ENCODE data around the gene ARSJ. TPM values are rescaled to one million over a fixed set of nuclear protein-coding genes. Genes with fewer than 3 reads are reported as not detected.
"Not testable (repeated sequence)": the region's sequence is repeated elsewhere in the genome, so short reads cannot be mapped to it uniquely, and the experiment has no call there.

The ARSJ gene
- total RNA-seq, 1 donor from 2014 or later: 3.1 TPM

DNA sequence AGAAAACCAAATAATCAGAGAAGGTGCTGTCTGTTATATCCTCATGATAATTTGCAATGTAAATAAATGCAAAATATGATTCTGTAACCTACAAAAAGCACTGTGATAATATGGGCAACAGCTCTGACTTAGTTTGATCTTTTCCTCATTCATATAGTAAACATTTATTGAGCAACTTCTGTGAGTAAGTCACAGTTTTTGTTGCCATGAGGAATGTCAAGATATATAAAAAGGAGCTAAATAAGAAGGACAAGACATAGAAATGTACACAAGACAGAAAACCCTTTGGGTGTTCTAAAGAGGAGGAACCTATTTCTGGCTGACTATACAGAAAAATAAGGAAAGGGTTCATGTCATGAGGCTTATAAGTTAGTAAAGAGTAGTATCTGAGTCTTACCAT is 44.3 kb downstream of the ARSJ start:
- Mint-ChIP-seq H3K4me1 (no peaks in the 10 kb centered on the region), H3K4me3 (no peak overlapping the region), H3K27me3 (ENCODE audit: low read depth) (no peaks in the 10 kb centered on the region), H3K27ac (no peak overlapping the region), H3K36me3 (no peaks in the 10 kb centered on the region), H3K9me3 (peaks cover 16% of the 10 kb centered on the region)
- no peak for DNase-seq (ENCODE audit: low spot score in 2 of 2, unreplicated experiment in 2 of 2)
- TF ChIP-seq, protein P1, sequence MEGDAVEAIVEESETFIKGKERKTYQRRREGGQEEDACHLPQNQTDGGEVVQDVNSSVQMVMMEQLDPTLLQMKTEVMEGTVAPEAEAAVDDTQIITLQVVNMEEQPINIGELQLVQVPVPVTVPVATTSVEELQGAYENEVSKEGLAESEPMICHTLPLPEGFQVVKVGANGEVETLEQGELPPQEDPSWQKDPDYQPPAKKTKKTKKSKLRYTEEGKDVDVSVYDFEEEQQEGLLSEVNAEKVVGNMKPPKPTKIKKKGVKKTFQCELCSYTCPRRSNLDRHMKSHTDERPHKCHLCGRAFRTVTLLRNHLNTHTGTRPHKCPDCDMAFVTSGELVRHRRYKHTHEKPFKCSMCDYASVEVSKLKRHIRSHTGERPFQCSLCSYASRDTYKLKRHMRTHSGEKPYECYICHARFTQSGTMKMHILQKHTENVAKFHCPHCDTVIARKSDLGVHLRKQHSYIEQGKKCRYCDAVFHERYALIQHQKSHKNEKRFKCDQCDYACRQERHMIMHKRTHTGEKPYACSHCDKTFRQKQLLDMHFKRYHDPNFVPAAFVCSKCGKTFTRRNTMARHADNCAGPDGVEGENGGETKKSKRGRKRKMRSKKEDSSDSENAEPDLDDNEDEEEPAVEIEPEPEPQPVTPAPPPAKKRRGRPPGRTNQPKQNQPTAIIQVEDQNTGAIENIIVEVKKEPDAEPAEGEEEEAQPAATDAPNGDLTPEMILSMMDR (IDR thresholded peaks at IDR 0.05; ENCODE audit: unreplicated experiment): no peak

DNA sequence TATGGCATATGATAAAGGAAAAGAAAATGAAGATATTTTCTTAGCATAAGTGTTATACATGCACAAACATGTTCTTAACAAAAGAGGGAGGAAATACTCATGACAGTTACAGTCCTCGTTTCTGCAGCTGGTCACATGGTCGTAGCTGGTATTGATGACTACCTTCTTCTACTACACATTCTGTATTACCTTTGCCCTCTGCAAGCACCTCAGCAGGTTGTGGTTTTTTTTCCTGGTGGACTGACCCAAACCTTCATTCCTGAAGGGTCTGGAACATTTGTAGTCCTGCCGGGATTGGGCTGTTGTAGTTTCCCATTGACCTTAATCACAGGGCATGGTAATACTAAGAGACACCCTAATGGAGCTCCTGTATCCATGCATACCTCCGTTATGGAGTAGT is 54.7 kb downstream of the ARSJ start:
- not testable (repeated sequence) for H3K9me3 Mint-ChIP-seq; H3K4me1 Mint-ChIP-seq; H3K36me3 Mint-ChIP-seq; DNase-seq (ENCODE audit: low spot score in 2 of 2, unreplicated experiment in 2 of 2); H3K4me3 Mint-ChIP-seq; H3K27ac Mint-ChIP-seq; H3K27me3 Mint-ChIP-seq (ENCODE audit: low read depth)

DNA sequence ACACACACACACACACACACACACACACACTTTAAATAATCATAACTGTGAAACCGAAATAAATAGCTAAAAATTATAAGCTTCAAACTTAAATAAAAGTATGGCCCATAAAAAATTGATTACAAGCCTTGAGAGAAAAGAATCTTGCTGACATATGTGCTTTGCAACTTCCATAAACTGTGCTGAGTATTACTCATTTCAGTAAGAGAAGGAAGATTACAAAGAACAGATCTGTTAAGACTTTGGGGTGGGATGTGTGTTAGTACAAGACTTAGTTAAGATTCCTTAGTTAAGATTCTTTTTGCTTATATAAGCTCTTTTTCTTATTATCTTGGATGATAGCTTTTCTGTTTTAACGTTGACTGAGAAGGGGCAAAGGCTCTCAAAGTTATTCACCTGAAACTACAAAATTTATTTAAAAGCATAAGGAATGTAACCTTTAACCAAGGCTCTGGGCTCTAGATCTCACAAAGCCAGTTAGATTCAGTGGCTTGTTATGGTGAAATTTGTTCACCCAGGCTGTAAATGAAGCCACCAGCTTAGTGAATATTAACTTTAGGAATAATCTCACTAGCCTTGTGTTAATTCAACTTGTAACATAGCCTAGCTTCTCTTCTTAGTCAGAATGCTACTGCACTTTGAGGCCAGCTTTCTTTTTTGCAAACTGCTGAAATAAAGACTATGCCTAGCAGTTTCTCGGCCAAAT is 58.2 kb downstream of the ARSJ start:
- Mint-ChIP-seq H3K9me3 (peaks cover 2% of the 10 kb centered on the region), H3K36me3 (no peaks in the 10 kb centered on the region), H3K4me3 (no peak overlapping the region), H3K4me1 (peaks cover 3% of the 10 kb centered on the region), H3K27me3 (ENCODE audit: low read depth) (no peaks in the 10 kb centered on the region), H3K27ac (no peak overlapping the region)
- DNase-seq (ENCODE audit: low spot score in 2 of 2, unreplicated experiment in 2 of 2): no peak
- TF ChIP-seq, protein P1 (IDR thresholded peaks at IDR 0.05; ENCODE audit: unreplicated experiment): no peak

DNA sequence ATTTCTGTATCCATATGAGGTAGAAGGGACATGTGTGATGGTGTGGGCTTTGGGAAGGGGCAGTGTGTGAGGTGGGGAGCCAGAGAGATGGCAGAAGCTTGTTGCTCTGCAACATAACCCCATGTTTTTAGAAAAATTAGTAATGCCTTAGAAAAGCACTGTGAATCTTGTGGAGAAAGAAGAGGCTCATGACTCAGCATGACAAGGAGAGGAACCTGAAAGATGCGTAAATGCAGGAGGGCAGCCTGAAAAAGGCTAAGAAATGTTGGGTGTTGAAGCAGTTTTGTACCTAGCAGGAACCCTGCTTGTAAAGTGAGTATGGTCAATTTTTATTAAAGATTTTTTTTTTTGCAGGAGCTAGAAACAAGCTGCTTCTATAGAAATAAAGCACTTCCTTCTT is 59.8 kb downstream of the ARSJ start:
- no peak overlapping the region for H3K27ac Mint-ChIP-seq
- H3K27me3 Mint-ChIP-seq (ENCODE audit: low read depth): no peaks in the 10 kb centered on the region
- TF ChIP-seq, protein P1 (IDR thresholded peaks at IDR 0.05; ENCODE audit: unreplicated experiment): no peak
- H3K4me1 Mint-ChIP-seq: peaks cover 3% of the 10 kb centered on the region
- H3K4me3 Mint-ChIP-seq: no peak overlapping the region
- no peak for DNase-seq (ENCODE audit: low spot score in 2 of 2, unreplicated experiment in 2 of 2)
- no peaks in the 10 kb centered on the region for H3K9me3 Mint-ChIP-seq
- no peaks in the 10 kb centered on the region for H3K36me3 Mint-ChIP-seq

DNA sequence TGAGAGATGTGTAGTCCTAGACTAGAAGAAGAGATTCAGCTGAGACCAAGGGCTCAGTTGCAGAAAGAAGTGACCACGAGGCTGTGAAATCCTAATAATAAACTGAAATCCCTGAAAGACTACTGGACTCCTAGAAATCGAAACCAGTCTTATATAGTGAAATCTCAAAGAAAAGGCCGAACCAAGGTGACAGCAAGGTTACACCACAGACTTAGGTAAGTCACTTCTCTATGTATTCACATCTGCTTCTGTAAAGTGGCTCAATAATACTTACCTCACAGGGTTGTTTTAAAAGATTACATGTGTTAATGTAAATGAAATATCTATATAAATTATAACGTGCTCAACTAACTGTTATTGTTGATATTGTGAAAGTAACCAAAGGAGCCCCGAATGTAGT is 60.3 kb downstream of the ARSJ start:
- Mint-ChIP-seq H3K27me3 (ENCODE audit: low read depth) (no peaks in the 10 kb centered on the region), H3K36me3 (no peaks in the 10 kb centered on the region), H3K4me1 (peaks cover 3% of the 10 kb centered on the region), H3K27ac (no peak overlapping the region), H3K9me3 (no peaks in the 10 kb centered on the region), H3K4me3 (no peak overlapping the region)
- DNase-seq (ENCODE audit: low spot score in 2 of 2, unreplicated experiment in 2 of 2): no peak
- TF ChIP-seq, protein P1 (IDR thresholded peaks at IDR 0.05; ENCODE audit: unreplicated experiment): no peak

DNA sequence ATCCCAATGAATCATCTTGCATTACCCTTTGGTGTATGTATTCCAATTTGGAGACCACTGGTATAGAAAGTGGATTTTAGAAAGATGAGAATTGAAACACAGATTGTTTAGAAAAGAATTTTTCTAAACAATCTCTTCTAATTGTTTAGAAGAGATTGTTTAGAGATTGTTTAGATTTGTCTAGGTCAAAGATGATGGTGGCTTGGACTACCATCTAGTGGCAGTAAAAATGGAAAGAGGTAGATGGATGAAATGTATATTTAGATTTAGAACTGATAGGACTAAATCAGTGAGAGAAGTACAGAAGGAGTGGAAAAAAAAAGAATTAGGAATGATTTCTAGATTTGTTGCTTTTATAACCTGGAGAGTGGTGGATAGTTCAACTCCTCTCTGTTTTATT is 70.6 kb downstream of the ARSJ start:
- Mint-ChIP-seq H3K9me3 (no peaks in the 10 kb centered on the region), H3K27ac (no peak overlapping the region), H3K27me3 (ENCODE audit: low read depth) (no peaks in the 10 kb centered on the region), H3K36me3 (no peaks in the 10 kb centered on the region), H3K4me1 (no peaks in the 10 kb centered on the region), H3K4me3 (no peak overlapping the region)
- TF ChIP-seq, protein P1 (IDR thresholded peaks at IDR 0.05; ENCODE audit: unreplicated experiment): no peak
- DNase-seq (ENCODE audit: low spot score in 2 of 2, unreplicated experiment in 2 of 2): no peak

All from mesothelial cell of epicardium (in vitro differentiated cells).